Epidermal melanocyte (primary cell): ENCODE data around the gene TMPRSS13.

Experiments
- DNase-seq: peaks from one replicate; pipeline ENCODE4 v3.0.0; 2011; ENCODE audit warnings: low spot score; ENCODE audit not compliant: insufficient read length

The TMPRSS13 gene

GRCh38 chr11:117855912-117856651, 73.1 kb downstream of the TMPRSS13 start:
- DNase-seq, result no peak

GRCh38 chr11:117855186-117855845, 73.9 kb downstream of the TMPRSS13 start:
- no peak for DNase-seq

- no peak for DNase-seq
Measured at GRCh38 chr11:117852309-117852708, 76.9 kb downstream of the TMPRSS13 start.

GRCh38 chr11:117851852-117852251, 77.3 kb downstream of the TMPRSS13 start:
- no peak for DNase-seq

- no peak for DNase-seq
Measured at GRCh38 chr11:117851106-117851505, 78.1 kb downstream of the TMPRSS13 start.
